OCI-LY1 (cell line): Measurements from ENCODE around the gene HS3ST2.

ENCODE experiments used
- H2AFZ ChIP-seq: fragments of 200-600 bp; sonication (generic), shearing (Covaris generic); 2 replicates; pipeline ENCODE4 v1.6.0; 2014; ENCODE audit warnings: antibody characterized with exemption, mild to moderate bottlenecking, low read length
- H3F3A ChIP-seq: fragments of 200-600 bp; sonication (generic), shearing (Covaris generic); 2 replicates; pipeline ENCODE4 v1.6.0; 2014; ENCODE audit warnings: mild to moderate bottlenecking, antibody characterized with exemption, low read length, moderate library complexity; ENCODE audit not compliant: insufficient read depth
- H3K27ac ChIP-seq: fragments of 200-600 bp; sonication (generic); 2 replicates; pipeline ENCODE4 v1.5.1; 2014; ENCODE audit warnings: low read length, mixed run types, mild to moderate bottlenecking, low read depth; ENCODE audit not compliant: poor library complexity, severe bottlenecking
- H3K27me3 ChIP-seq: fragments of 200-600 bp; sonication (generic); 2 replicates; pipeline ENCODE4 v1.6.0; 2014; ENCODE audit warnings: antibody characterized with exemption, mild to moderate bottlenecking, low read length, moderate library complexity; ENCODE audit not compliant: insufficient read depth
- H3K36me3 ChIP-seq: fragments of 200-600 bp; sonication (generic); 2 replicates; pipeline ENCODE4 v1.6.1; 2014; ENCODE audit warnings: mild to moderate bottlenecking, antibody characterized with exemption, low read length, moderate library complexity, mixed read lengths; ENCODE audit not compliant: insufficient read depth
- H3K4me1 ChIP-seq: fragments of 200-600 bp; sonication (generic); 2 replicates; pipeline ENCODE4 v1.5.1; 2014; ENCODE audit warnings: mild to moderate bottlenecking, low read length, moderate library complexity; ENCODE audit not compliant: insufficient read depth, severe bottlenecking
- H3K4me2 ChIP-seq: fragments of 200-600 bp; sonication (generic), shearing (Covaris generic); 2 replicates; pipeline ENCODE4 v1.6.1; 2014; ENCODE audit warnings: low read length
- H3K4me3 ChIP-seq: fragments of 200-600 bp; sonication (generic); 2 replicates; pipeline ENCODE4 v1.5.1; 2014; ENCODE audit warnings: low read length, low read depth, mild to moderate bottlenecking, mixed read lengths; ENCODE audit not compliant: poor library complexity, severe bottlenecking
- H3K79me2 ChIP-seq: fragments of 200-600 bp; shearing (Covaris generic); 2 replicates; pipeline ENCODE4 v1.6.1; 2016; ENCODE audit warnings: mixed run types, low read length, mixed read lengths; ENCODE audit not compliant: insufficient read depth
- H3K9ac ChIP-seq: fragments of 200-600 bp; sonication (generic), shearing (Covaris generic); 2 replicates; pipeline ENCODE4 v1.6.1; 2014; ENCODE audit warnings: mild to moderate bottlenecking, low read length, mixed read lengths
- H3K9me2 ChIP-seq: fragments of 200-600 bp; sonication (generic), shearing (Covaris generic); 2 replicates; pipeline ENCODE4 v1.6.1; 2014; ENCODE audit warnings: low read depth, mild to moderate bottlenecking, low read length, mixed read lengths
- H3K9me3 ChIP-seq: fragments of 200-600 bp; shearing (Covaris generic); 2 replicates; pipeline ENCODE4 v1.6.1; 2014; ENCODE audit warnings: low read length, mixed read lengths
- H4K20me1 ChIP-seq: fragments of 200-600 bp; sonication (generic), shearing (Covaris generic); 2 replicates; pipeline ENCODE4 v1.6.0; 2016; ENCODE audit warnings: mild to moderate bottlenecking, low read length; ENCODE audit not compliant: insufficient read depth
- CTCF ChIP-seq: fragments of 200-600 bp; sonication (generic), shearing (Covaris generic); IDR thresholded peaks from 2 replicates; pipeline ENCODE4 v1.5.1; 2017; ENCODE audit warnings: mild to moderate bottlenecking, antibody characterized with exemption, low read length, moderate library complexity, mixed read lengths
- EZH2 ChIP-seq: fragments of 200-600 bp; sonication (generic), shearing (Covaris generic); IDR thresholded peaks from 2 replicates; pipeline ENCODE4 v1.8.0; 2017; ENCODE audit warnings: borderline replicate concordance, mixed run types, mild to moderate bottlenecking, antibody characterized with exemption, low read length, moderate library complexity, mixed read lengths

HS3ST2 gene

GRCh38 chr16:22804893-22805292 lies 9.1 kb upstream of the HS3ST2 start:
- H3K79me2 ChIP-seq, result no peaks in the 10 kb centered on the region
- H3K9me3 ChIP-seq, result no peaks in the 10 kb centered on the region
- H3K4me3 ChIP-seq, result no peak overlapping the region
- H3K36me3 ChIP-seq, result no peaks in the 10 kb centered on the region
- no peaks in the 10 kb centered on the region for H3K4me1 ChIP-seq
- H3K4me2 ChIP-seq, result no peak overlapping the region
- TF ChIP-seq EZH2, result no peak
- no peak for TF ChIP-seq CTCF
- no peak overlapping the region for H3K9ac ChIP-seq
- no peaks in the 10 kb centered on the region for H4K20me1 ChIP-seq
- H3F3A ChIP-seq, result no peaks in the 10 kb centered on the region
- no peaks in the 10 kb centered on the region for H3K9me2 ChIP-seq
- H2AFZ ChIP-seq, result no peak overlapping the region
- H3K27me3 ChIP-seq, result no peaks in the 10 kb centered on the region
- no peak overlapping the region for H3K27ac ChIP-seq

DNA sequence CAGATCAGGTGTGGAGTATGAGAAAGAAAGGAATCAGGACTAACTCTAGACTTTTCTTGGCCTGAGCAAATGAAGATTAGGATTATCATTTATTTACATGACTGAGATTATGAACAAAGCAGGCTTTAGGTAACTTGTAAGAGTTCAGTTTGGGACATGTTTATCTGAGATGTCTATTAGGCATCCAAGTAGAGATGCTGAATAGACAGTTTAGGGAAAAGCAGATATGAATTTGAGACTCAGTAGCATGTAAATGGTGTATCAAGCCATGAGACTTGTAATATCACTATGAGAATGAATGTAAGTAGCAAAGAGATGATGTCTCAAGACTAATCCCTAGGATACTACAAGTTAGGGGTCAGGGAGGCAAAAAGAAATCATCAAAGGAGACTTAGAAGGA lies 8.6 kb upstream of the HS3ST2 start:
- Histone ChIP-seq H3K9me3 (no peaks in the 10 kb centered on the region), H3K27me3 (no peaks in the 10 kb centered on the region), H3F3A (no peaks in the 10 kb centered on the region), H3K4me2 (no peak overlapping the region), H3K79me2 (no peaks in the 10 kb centered on the region), H3K4me3 (no peak overlapping the region), H3K27ac (no peak overlapping the region), H3K9ac (no peak overlapping the region), H3K4me1 (no peaks in the 10 kb centered on the region), H4K20me1 (no peaks in the 10 kb centered on the region), H3K9me2 (no peaks in the 10 kb centered on the region), H3K36me3 (no peaks in the 10 kb centered on the region), H2AFZ (no peak overlapping the region)
- no peak for TF ChIP-seq EZH2
- no peak for TF ChIP-seq CTCF

DNA sequence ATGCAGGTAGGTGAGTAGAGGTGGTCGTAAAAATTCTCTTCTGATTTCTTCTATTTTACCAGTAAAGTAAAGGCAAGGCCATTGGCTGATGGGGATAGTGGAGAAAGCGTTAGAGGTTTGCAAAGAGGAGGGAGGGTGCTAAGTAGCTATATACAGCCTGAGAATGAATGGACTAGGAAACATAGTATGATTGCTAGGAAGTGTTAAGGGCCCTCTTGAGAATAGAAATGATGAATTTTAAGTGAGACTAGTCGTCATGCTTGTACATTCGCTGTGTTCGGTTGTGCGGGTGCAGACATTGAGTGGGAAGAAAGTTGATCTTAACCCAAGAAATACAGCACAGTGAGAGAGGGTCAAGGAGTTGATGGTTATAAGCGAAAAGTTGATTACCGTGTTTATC lies 7.2 kb upstream of the HS3ST2 start:
- no peaks in the 10 kb centered on the region for H3K36me3 ChIP-seq
- no peak overlapping the region for H3K4me2 ChIP-seq
- TF ChIP-seq EZH2, result no peak

DNA sequence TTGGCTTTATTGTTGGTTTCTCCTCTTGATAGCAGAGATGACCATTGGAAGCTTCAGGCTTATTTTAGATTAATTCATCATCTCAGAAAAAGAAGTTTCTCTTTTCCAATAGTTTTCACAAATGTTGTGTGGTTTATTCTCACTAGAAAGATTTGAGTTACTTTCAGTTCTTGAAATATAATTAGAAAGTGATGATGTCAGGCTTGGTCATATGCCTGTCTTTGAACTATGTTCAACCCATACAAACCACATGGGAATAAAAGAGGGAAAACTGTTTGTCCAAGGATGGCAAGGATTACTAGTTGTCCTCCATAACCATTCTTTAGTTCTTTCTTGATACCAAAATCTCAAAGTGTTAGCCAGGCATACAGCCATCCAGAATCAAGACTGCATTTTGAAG lies 3.7 kb upstream of the HS3ST2 start:
- Histone ChIP-seq H3K27ac (no peak overlapping the region), H3K79me2 (no peaks in the 10 kb centered on the region), H3K4me3 (no peak overlapping the region), H3K9me3 (no peaks in the 10 kb centered on the region), H2AFZ (no peak overlapping the region), H3K36me3 (no peaks in the 10 kb centered on the region), H3K4me1 (no peaks in the 10 kb centered on the region), H3K27me3 (no peaks in the 10 kb centered on the region), H3K9ac (no peak overlapping the region), H3F3A (no peaks in the 10 kb centered on the region), H3K9me2 (no peaks in the 10 kb centered on the region), H3K4me2 (no peak overlapping the region), H4K20me1 (no peaks in the 10 kb centered on the region)
- TF ChIP-seq EZH2, result no peak
- no peak for TF ChIP-seq CTCF

More for the DNA sequence above, 7.2 kb upstream of the HS3ST2 start:
- Histone ChIP-seq H3K79me2 (no peaks in the 10 kb centered on the region), H3K4me3 (no peak overlapping the region), H3F3A (no peaks in the 10 kb centered on the region), H3K9me3 (no peaks in the 10 kb centered on the region), H2AFZ (no peak overlapping the region), H3K9ac (no peak overlapping the region), H3K27ac (no peak overlapping the region), H3K9me2 (no peaks in the 10 kb centered on the region), H3K4me1 (no peaks in the 10 kb centered on the region), H4K20me1 (no peaks in the 10 kb centered on the region), H3K27me3 (no peaks in the 10 kb centered on the region)
